Measurements from ENCODE around the gene SMIM36. TPM values are rescaled to one million over a fixed set of nuclear protein-coding genes. Genes with fewer than 3 reads are reported as not detected.
"Not testable (repeated sequence)": the region's sequence is repeated elsewhere in the genome, so short reads cannot be mapped to it uniquely, and the experiment has no call there.

The SMIM36 gene
- total and polyA plus RNA-seq, 12 donors: not detected

DNA sequence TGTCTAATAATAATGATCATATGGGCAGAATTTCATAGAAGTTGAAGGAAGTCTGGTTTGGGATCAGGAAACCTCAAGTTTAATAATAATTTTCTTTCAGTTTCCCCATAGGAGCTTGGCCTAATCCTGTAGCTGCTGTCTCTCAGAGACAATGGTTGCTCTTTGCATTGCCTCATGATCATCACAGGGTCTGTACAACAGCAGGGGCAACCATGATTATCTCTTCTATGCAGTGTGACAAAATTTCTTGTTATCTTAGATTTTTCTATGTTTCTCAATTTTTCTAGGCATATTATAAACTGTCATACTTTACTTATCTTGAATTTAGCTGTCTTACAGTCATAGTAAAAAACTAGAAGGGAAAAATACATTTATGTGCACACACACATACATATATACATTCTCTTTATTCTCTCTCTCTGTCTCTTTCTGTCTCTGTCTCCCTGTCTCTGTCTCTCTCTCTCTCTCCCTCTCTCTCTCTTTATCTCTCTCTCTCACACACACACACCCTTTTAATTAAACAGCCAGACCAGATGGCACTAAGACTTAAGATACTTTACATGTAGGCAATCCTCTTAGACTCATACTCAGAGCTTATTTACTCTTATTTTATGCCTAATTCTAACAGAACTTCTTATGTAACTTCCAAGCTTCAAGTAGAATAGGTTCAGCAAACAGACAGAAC, 30.5 kb downstream of the SMIM36 start:
- ATAC-seq (no peak), DNase-seq (no peak)
- H3K9me3 ChIP-seq: no peaks in the 10 kb centered on the region
- intact Hi-C loops (cut with DNase I): no loop called here
- H3K27ac ChIP-seq: no peak overlapping the region
- no peaks in the 10 kb centered on the region for H3K36me3 ChIP-seq
- TF ChIP-seq, protein P1, sequence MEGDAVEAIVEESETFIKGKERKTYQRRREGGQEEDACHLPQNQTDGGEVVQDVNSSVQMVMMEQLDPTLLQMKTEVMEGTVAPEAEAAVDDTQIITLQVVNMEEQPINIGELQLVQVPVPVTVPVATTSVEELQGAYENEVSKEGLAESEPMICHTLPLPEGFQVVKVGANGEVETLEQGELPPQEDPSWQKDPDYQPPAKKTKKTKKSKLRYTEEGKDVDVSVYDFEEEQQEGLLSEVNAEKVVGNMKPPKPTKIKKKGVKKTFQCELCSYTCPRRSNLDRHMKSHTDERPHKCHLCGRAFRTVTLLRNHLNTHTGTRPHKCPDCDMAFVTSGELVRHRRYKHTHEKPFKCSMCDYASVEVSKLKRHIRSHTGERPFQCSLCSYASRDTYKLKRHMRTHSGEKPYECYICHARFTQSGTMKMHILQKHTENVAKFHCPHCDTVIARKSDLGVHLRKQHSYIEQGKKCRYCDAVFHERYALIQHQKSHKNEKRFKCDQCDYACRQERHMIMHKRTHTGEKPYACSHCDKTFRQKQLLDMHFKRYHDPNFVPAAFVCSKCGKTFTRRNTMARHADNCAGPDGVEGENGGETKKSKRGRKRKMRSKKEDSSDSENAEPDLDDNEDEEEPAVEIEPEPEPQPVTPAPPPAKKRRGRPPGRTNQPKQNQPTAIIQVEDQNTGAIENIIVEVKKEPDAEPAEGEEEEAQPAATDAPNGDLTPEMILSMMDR (IDR thresholded peaks at IDR 0.05): no peak
- peaks cover 0 to 11% (median 0%) of the 10 kb centered on the region in 9 donors for H3K4me1 ChIP-seq
- no peak overlapping the region for H3K4me3 ChIP-seq
- no peaks in the 10 kb centered on the region for H3K27me3 ChIP-seq

DNA sequence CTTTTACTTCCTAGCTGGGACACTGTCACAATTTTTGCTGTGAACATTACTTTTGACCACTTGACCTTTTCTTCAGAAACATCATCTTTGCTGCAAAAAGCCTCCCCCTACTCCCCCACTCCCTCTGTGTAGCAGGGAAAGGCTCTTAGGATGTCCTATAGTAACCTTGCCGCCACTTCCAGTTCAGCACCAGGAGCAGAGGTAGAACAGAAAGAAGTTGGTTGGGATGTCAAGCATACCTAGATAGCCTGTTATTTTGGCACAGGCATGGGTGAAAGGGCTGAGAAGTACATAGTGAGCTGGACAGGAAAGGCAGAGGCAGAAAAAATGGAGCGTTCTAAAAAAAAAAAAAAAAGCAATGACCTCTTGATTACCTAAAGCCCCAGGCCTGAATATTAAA, 31.3 kb downstream of the SMIM36 start:
- Histone ChIP-seq H3K27ac (no peak overlapping the region), H3K9me3 (no peaks in the 10 kb centered on the region), H3K4me3 (no peak overlapping the region), H3K36me3 (no peaks in the 10 kb centered on the region), H3K27me3 (no peaks in the 10 kb centered on the region), H3K4me1 (peaks cover 0 to 11% (median 0%) of the 10 kb centered on the region in 9 donors)
- WGBS, 2 donors: 37 to 57% methylated on average over 2 of the region's 2 CpGs
- TF ChIP-seq, protein P1 (IDR thresholded peaks at IDR 0.05): no peak
- peak; percentile 23 to 92 (median 71) for ATAC-seq
- intact Hi-C loops (cut with DNase I): no loop called here
- no peak for DNase-seq

DNA sequence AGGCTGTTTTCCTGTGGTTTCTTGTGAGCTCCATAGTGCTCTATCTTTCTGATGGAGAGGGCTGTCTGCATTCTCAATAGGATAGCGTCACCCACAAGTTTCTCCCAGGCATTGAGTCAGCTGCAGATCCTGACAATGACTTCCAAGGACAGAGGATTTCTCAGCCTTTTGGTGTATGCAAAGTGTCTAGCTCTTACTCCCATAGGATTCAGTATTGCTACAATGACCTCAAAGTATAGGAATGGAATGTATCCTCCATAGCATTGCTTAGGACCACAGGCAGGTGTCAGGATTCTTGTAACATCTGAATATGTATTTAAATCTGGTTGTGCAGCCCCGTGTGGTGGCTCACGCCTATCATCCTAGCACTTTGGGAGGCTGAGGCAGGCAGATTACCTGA, 32.3 kb downstream of the SMIM36 start:
- peaks cover 0 to 11% (median 0%) of the 10 kb centered on the region in 9 donors for H3K4me1 ChIP-seq
- H3K36me3 ChIP-seq: no peaks in the 10 kb centered on the region
- 77 to 91% methylated on average over 3 of the region's 3 CpGs for WGBS, 2 donors
- H3K27me3 ChIP-seq: no peaks in the 10 kb centered on the region
- no peak for DNase-seq
- no peak overlapping the region for H3K4me3 ChIP-seq
- no peak for ATAC-seq
- no peaks in the 10 kb centered on the region for H3K9me3 ChIP-seq
- TF ChIP-seq, protein P1 (IDR thresholded peaks at IDR 0.05): no peak
- intact Hi-C loops (cut with DNase I): no loop called here
- H3K27ac ChIP-seq: no peak overlapping the region

DNA sequence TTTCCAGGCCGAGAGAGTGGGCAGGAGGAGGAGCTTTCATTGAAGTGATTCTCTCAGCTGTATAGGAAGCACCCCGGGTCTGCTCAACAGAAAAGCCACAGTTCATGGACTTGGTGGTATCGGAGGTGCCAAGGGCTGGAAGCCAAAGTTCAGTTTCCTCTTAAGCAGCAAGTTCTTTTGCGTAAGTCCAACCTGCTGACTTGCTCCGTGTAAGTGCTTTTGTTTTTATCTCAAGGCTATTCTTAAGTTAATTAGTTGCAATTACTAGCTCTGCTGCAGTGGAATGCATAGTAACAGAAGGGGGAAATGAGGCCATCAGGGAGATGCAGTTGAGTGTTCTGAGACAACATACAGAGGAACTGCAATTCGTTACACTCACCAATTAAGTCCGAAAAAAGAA, 44.6 kb downstream of the SMIM36 start:
- no peaks in the 10 kb centered on the region for H3K27me3 ChIP-seq
- intact Hi-C loops (cut with DNase I): no loop called here
- peak overlapping the region in 1 of 10 donors; percentile 5 for H3K27ac ChIP-seq
- no peaks in the 10 kb centered on the region for H3K36me3 ChIP-seq
- no peaks in the 10 kb centered on the region for H3K9me3 ChIP-seq
- H3K4me3 ChIP-seq: no peak overlapping the region
- no peak for DNase-seq
- ATAC-seq: peak in 3 of 8 donors; percentile 16 to 94 (median 37)
- WGBS, 2 donors: 28 to 31% methylated on average over 7 of the region's 7 CpGs
- peaks cover 0 to 15% (median 8%) of the 10 kb centered on the region in 9 donors for H3K4me1 ChIP-seq
- TF ChIP-seq, protein P1 (IDR thresholded peaks at IDR 0.05): no peak

DNA sequence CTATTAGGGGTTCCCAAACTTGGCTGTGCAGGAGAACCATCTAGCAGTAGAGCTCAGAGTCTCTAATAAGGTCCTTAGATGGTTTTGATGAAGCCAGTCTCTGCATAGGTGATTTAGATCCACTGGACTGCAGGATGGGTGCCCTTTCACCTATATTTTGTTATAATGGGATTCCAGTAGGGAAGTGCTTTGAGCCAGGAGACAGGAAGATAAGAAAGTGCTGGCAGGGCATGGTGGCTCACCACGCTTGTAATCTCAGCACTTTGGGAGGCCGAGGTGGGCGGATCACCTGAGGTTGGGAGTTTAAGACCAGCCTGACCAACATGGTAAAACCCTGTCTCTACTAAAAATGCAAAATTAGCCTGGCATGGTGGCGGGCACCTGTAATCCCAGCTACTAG, 45.5 kb downstream of the SMIM36 start:
- H3K4me1 ChIP-seq: peaks cover 0 to 15% (median 8%) of the 10 kb centered on the region in 9 donors
- H3K36me3 ChIP-seq; H3K27me3 ChIP-seq; H3K9me3 ChIP-seq; intact Hi-C loops (cut with DNase I); H3K4me3 ChIP-seq; DNase-seq: not testable (repeated sequence)
- peak overlapping the region in 1 of 10 donors; percentile 5 for H3K27ac ChIP-seq
- WGBS, 2 donors: 49 to 64% methylated on average over 4 of the region's 4 CpGs
- ATAC-seq: peak in 3 of 8 donors; percentile 37 to 62 (median 44)
